ENCODE measurements around the gene USP7.

- TF ChIP-seq POLR2A (IDR thresholded peaks at IDR 0.05; ENCODE audit: low read length) (no peak), GATA1 (IDR thresholded peaks at IDR 0.05; ENCODE audit: low read depth, low read length) (no peak)
Measured at GRCh38 chr16:8905795-8906591, 57.7 kb downstream of the USP7 start.

All from erythroblast (primary cell).